Measurements from ENCODE around the gene PLD4. TPM values are rescaled to one million over a fixed set of nuclear protein-coding genes. Genes with fewer than 3 reads are reported as not detected.

PLD4 gene
- total and polyA plus RNA-seq, 2 experiments from 2014 or later, result not detected

DNA sequence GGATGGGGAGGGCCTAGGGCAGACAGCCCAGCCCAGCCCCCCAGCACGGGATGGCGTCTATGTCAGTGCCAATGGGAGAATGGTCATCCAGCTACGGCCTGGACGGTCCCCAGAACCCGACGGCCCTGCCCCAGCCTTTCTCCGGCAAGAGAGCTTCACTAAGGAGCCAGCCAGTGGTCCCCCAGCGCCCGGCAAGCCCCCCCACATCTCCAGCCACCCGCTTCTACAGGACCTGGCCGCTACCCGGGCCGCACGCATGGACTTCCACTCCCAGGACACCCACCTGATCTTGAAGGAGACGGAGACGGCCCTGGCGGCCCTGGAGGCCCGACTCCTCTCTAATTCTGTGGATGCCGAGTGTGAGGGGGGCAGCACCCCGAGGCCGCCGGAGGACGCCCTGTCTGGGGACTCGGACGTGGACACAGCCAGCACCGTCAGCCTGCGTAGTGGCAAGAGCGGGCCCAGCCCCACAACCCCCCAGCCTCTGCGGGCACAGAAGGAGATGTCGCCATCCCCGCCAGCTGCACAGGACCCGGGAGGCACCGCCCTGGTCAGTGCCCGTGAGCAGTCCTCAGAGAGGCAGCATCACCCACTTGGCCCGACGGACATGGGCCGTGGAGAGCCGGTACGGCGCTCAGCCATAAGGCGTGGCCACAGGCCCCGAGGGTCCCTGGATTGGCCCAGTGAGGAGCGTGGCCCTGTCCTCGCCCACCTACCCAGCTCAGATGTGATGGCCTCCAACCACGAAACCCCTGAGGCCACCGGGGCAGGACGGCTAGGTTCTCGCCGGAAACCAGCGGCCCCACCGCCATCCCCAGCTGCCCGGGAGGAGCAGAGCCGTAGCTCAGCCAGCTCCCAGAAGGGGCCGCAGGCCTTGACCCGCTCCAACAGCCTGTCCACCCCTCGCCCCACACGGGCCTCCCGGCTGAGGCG is 37.7 kb upstream of the PLD4 start (continued):
- TF ChIP-seq JUNB (IDR thresholded peaks at IDR 0.05; ENCODE audit: unreplicated experiment) (no peak), EZH2 (IDR thresholded peaks at IDR 0.05; ENCODE audit: low read depth, unreplicated experiment) (no peak), EZH2phosphoT487 (IDR thresholded peaks at IDR 0.05; ENCODE audit: unreplicated experiment) (no peak), POLR2AphosphoS5 (IDR thresholded peaks at IDR 0.05; ENCODE audit: low read depth) (no peak), CREB1 (CRISPR knock-in tag; IDR thresholded peaks at IDR 0.05; ENCODE audit: low read depth) (no peak), NANOG (IDR thresholded peaks at IDR 0.05; ENCODE audit: borderline replicate concordance) (no peak)
- TF ChIP-seq, protein P1, sequence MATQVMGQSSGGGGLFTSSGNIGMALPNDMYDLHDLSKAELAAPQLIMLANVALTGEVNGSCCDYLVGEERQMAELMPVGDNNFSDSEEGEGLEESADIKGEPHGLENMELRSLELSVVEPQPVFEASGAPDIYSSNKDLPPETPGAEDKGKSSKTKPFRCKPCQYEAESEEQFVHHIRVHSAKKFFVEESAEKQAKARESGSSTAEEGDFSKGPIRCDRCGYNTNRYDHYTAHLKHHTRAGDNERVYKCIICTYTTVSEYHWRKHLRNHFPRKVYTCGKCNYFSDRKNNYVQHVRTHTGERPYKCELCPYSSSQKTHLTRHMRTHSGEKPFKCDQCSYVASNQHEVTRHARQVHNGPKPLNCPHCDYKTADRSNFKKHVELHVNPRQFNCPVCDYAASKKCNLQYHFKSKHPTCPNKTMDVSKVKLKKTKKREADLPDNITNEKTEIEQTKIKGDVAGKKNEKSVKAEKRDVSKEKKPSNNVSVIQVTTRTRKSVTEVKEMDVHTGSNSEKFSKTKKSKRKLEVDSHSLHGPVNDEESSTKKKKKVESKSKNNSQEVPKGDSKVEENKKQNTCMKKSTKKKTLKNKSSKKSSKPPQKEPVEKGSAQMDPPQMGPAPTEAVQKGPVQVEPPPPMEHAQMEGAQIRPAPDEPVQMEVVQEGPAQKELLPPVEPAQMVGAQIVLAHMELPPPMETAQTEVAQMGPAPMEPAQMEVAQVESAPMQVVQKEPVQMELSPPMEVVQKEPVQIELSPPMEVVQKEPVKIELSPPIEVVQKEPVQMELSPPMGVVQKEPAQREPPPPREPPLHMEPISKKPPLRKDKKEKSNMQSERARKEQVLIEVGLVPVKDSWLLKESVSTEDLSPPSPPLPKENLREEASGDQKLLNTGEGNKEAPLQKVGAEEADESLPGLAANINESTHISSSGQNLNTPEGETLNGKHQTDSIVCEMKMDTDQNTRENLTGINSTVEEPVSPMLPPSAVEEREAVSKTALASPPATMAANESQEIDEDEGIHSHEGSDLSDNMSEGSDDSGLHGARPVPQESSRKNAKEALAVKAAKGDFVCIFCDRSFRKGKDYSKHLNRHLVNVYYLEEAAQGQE (IDR thresholded peaks at IDR 0.05; ENCODE audit: unreplicated experiment), result no peak
- TF ChIP-seq, protein P2, sequence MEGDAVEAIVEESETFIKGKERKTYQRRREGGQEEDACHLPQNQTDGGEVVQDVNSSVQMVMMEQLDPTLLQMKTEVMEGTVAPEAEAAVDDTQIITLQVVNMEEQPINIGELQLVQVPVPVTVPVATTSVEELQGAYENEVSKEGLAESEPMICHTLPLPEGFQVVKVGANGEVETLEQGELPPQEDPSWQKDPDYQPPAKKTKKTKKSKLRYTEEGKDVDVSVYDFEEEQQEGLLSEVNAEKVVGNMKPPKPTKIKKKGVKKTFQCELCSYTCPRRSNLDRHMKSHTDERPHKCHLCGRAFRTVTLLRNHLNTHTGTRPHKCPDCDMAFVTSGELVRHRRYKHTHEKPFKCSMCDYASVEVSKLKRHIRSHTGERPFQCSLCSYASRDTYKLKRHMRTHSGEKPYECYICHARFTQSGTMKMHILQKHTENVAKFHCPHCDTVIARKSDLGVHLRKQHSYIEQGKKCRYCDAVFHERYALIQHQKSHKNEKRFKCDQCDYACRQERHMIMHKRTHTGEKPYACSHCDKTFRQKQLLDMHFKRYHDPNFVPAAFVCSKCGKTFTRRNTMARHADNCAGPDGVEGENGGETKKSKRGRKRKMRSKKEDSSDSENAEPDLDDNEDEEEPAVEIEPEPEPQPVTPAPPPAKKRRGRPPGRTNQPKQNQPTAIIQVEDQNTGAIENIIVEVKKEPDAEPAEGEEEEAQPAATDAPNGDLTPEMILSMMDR (conservative IDR thresholded peaks at IDR 0.05; ENCODE audit: low read depth in 2 of 2), result no peak

DNA sequence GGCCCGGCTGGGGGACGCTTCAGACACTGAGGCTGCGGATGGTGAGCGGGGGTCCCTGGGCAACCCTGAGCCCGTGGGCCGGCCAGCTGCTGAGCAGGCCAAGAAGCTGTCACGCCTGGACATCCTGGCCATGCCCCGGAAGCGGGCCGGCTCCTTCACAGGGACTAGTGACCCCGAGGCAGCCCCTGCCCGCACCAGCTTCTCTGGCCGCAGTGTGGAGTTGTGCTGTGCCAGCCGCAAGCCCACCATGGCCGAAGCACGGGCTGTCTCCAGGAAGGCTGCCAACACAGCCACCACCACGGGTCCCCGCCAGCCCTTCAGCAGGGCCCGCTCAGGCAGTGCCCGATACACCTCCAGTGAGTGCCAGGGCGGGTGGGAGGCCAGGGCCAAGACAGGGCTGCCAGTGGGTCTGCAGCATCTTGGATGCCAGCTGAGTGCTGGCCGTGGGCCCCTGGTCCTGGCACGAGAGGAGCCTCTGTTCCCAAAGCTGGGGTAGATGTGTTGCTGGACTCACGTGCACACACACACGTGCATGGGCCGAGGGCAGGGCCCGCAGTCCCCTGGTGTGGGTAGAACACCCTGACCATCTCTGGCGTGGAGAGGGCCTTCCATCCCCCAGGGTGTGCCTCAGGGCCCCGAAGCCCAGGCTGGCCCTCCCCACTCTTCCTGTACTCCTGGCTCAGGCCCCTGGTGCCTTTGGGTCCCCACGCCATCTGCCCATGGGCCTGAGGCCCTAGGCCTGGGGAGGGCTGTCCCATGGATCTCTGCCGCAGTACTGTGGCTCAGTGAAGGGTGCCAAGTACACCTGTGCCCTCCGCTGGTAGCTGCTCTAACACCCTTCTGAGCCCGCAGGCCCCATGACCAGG is 36.8 kb upstream of the PLD4 start:
- no peak overlapping the region for H3K27ac ChIP-seq (ENCODE audit: low read depth)
- peaks cover 2% of the 10 kb centered on the region; the same call in 1 of the 3 replicates for H3K4me1 Mint-ChIP-seq

More for the DNA sequence above, 36.8 kb upstream of the PLD4 start:
- Histone ChIP-seq H3K9me2 (ENCODE audit: insufficient read depth) (no peaks in the 10 kb centered on the region), H3K27me3 (ENCODE audit: insufficient read depth) (no peaks in the 10 kb centered on the region), H2AFZ (no peak overlapping the region), H3K36me3 (ENCODE audit: insufficient read depth) (no peaks in the 10 kb centered on the region), H3K79me2 (replicated peaks; ENCODE audit: insufficient read depth) (no peaks in the 10 kb centered on the region), H3F3A (replicated peaks; ENCODE audit: low read depth) (no peaks in the 10 kb centered on the region), H3K4me1 (ENCODE audit: insufficient read depth) (no peaks in the 10 kb centered on the region), H3K4me3 (no peak overlapping the region), H3K4me2 (no peak overlapping the region), H4K20me1 (replicated peaks; ENCODE audit: insufficient read depth) (no peaks in the 10 kb centered on the region)
- no peak overlapping the region for H3K27ac Mint-ChIP-seq
- TF ChIP-seq, protein P3, sequence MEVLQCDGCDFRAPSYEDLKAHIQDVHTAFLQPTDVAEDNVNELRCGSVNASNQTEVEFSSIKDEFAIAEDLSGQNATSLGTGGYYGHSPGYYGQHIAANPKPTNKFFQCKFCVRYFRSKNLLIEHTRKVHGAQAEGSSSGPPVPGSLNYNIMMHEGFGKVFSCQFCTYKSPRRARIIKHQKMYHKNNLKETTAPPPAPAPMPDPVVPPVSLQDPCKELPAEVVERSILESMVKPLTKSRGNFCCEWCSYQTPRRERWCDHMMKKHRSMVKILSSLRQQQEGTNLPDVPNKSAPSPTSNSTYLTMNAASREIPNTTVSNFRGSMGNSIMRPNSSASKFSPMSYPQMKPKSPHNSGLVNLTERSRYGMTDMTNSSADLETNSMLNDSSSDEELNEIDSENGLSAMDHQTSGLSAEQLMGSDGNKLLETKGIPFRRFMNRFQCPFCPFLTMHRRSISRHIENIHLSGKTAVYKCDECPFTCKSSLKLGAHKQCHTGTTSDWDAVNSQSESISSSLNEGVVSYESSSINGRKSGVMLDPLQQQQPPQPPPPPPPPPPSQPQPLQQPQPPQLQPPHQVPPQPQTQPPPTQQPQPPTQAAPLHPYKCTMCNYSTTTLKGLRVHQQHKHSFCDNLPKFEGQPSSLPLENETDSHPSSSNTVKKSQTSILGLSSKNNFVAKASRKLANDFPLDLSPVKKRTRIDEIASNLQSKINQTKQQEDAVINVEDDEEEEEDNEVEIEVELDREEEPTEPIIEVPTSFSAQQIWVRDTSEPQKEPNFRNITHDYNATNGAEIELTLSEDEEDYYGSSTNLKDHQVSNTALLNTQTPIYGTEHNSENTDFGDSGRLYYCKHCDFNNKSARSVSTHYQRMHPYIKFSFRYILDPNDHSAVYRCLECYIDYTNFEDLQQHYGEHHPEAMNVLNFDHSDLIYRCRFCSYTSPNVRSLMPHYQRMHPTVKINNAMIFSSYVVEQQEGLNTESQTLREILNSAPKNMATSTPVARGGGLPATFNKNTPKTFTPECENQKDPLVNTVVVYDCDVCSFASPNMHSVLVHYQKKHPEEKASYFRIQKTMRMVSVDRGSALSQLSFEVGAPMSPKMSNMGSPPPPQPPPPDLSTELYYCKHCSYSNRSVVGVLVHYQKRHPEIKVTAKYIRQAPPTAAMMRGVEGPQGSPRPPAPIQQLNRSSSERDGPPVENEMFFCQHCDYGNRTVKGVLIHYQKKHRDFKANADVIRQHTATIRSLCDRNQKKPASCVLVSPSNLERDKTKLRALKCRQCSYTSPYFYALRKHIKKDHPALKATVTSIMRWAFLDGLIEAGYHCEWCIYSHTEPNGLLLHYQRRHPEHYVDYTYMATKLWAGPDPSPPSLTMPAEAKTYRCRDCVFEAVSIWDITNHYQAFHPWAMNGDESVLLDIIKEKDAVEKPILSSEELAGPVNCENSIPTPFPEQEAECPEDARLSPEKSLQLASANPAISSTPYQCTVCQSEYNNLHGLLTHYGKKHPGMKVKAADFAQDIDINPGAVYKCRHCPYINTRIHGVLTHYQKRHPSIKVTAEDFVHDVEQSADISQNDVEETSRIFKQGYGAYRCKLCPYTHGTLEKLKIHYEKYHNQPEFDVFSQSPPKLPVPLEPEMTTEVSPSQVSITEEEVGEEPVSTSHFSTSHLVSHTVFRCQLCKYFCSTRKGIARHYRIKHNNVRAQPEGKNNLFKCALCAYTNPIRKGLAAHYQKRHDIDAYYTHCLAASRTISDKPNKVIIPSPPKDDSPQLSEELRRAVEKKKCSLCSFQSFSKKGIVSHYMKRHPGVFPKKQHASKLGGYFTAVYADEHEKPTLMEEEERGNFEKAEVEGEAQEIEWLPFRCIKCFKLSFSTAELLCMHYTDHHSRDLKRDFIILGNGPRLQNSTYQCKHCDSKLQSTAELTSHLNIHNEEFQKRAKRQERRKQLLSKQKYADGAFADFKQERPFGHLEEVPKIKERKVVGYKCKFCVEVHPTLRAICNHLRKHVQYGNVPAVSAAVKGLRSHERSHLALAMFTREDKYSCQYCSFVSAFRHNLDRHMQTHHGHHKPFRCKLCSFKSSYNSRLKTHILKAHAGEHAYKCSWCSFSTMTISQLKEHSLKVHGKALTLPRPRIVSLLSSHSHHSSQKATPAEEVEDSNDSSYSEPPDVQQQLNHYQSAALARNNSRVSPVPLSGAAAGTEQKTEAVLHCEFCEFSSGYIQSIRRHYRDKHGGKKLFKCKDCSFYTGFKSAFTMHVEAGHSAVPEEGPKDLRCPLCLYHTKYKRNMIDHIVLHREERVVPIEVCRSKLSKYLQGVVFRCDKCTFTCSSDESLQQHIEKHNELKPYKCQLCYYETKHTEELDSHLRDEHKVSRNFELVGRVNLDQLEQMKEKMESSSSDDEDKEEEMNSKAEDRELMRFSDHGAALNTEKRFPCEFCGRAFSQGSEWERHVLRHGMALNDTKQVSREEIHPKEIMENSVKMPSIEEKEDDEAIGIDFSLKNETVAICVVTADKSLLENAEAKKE (CRISPR knock-in tag; IDR thresholded peaks at IDR 0.05), result no peak
- ATAC-seq, result no peak
- H3K9me3 Mint-ChIP-seq, result no peaks in the 10 kb centered on the region
- H3K36me3 Mint-ChIP-seq (ENCODE audit: low read depth), result no peaks in the 10 kb centered on the region
- peaks cover 2% of the 10 kb centered on the region for H3K27me3 Mint-ChIP-seq (ENCODE audit: insufficient read depth, low read depth, poor library complexity)
- DNase-seq (ENCODE audit: low spot score), result no peak
- no peak overlapping the region for H3K4me3 Mint-ChIP-seq
